ENCODE results near the gene ZSWIM5. TPM values are rescaled to one million over a fixed set of nuclear protein-coding genes. Genes with fewer than 3 reads are reported as not detected.
"Not testable (repeated sequence)": the region's sequence is repeated elsewhere in the genome, so short reads cannot be mapped to it uniquely, and the experiment has no call there.

The ZSWIM5 gene
- polyA plus RNA-seq (ENCODE audit: insufficient read length in 4 of 4) = 1 to 10 TPM; 6.1 to 7.6 (median 6.6) TPM

DNA sequence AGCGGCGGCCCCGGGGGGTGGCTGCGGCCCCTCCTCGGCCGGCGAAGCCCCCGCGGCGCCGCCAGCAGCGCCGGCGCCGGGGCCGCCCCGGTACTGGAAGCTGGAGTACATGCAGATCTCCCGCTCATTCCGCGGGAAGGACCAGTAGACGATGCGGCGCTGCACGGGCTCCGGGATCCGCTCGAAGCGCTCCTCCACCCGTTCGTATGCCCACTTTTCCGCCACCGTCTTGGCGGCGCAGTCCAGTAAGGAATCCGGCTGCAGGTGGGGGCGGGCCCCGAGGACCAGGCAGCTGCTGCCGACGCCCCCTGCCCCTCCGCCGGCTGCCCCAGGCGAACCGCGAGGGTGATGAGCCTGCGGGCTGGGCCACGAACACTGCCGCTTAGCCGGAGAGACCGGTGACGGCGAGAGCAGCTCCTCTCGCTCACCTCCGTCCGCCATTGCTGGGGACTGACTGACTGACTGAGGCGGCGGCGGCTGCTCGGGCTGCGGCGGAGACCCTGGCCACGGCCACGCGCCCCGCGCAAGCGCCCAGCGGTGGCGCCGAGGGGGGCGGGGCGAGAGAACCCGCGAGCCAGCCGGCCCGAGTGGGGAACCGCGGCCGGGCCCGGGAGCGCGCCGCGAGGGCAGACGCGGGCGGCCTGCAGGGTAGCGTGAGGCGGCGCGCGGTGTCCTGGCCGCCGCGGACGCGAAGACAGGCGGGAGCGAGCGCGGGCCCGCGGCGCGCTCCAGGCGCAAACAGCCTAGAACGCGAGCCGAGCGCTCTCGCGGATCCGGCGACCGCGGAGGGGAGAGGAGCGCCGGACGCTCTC lies at the start of gene ZSWIM5:
Gene ZSWIM5, minus strand, starts transcription at position 696 of the 812 bp plus-strand sequence. Its CDS starts 255 bp downstream, at position 441.
- DNase-seq (ENCODE audit: low read depth in 4 of 4, low spot score in 2 of 4) = peak in 3 of 4 donors; percentile 41 to 56 (median 45)

DNA sequence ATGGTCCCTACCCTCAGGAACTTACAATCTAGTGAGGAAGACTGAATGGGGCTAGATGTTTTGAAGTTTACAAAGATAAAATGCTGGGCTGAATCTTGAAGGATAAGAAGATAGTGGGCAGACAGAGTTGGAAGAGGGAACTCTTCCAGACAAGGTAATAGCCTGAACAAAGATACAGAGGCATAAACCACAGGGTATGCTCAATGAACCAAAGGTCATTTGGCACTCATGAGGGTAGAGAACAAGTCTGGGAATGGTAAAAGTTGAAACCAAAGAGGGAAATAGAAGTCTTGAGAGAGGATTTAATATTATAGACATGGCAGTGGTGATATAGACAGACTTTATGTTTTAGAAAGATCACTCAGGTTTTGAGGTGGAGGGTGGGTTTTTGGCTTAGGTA lies 48.1 kb upstream of the ZSWIM5 start:
- no peak for DNase-seq (ENCODE audit: low read depth in 4 of 4, low spot score in 2 of 4)

- no peak for DNase-seq (ENCODE audit: low read depth in 4 of 4, low spot score in 2 of 4)
Measured at GRCh38 chr1:45250544-45250943, 44.1 kb upstream of the ZSWIM5 start.

GRCh38 chr1:45248004-45248403 lies 41.6 kb upstream of the ZSWIM5 start:
- not testable (repeated sequence) for DNase-seq (ENCODE audit: low read depth in 4 of 4, low spot score in 2 of 4)

DNA sequence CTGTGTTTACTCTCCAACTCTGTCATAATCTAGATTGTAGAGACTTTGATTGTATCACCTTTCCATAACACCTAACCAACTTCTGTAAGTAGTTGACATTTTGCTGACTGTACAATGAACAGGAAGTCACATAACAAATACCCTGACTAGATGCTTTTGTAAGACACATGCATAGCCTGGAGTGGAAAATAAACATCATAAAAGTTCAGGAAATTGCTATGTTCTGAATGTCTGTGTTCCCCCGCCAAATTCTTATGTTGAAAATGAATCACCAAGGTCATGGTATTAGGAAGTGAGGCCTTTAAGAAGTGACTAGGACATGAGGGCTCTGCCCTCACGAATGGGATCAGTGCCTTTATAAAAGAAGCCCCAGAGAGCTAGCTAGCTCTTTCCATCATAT lies 40.4 kb upstream of the ZSWIM5 start:
- DNase-seq (ENCODE audit: low read depth in 4 of 4, low spot score in 2 of 4) = no peak

GRCh38 chr1:45246359-45246758 lies 40.0 kb upstream of the ZSWIM5 start:
- not testable (repeated sequence) for DNase-seq (ENCODE audit: low read depth in 4 of 4, low spot score in 2 of 4)

DNA sequence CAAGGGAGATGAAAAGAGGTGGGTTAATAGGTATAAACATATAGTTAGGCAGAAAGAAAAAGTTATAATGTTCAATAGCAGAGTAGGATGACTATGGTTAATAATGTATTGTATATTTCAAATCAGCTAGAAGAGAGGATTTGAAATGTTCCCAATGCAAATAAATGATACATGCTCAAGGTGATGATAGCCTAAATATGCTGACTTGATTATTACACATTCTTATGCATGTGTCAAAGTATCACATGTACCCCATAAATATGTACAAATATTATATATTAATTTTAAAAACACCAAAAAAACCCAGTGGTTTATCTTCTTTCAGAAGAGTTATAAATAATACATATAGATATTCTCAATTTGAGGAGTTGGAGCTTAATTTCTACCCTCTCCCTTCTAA lies 38.3 kb upstream of the ZSWIM5 start:
- DNase-seq (ENCODE audit: low read depth in 4 of 4, low spot score in 2 of 4) = no peak

- no peak for DNase-seq (ENCODE audit: low read depth in 4 of 4, low spot score in 2 of 4)
Measured at GRCh38 chr1:45243476-45244343, 37.3 kb upstream of the ZSWIM5 start.

GRCh38 chr1:45238846-45239245 lies 32.4 kb upstream of the ZSWIM5 start:
- no peak for DNase-seq (ENCODE audit: low read depth in 4 of 4, low spot score in 2 of 4)

GRCh38 chr1:45236136-45236535 lies 29.7 kb upstream of the ZSWIM5 start:
- DNase-seq (ENCODE audit: low read depth in 4 of 4, low spot score in 2 of 4) = no peak

- DNase-seq (ENCODE audit: low read depth in 4 of 4, low spot score in 2 of 4) = no peak
Measured at GRCh38 chr1:45230537-45230936, 24.1 kb upstream of the ZSWIM5 start.

DNA sequence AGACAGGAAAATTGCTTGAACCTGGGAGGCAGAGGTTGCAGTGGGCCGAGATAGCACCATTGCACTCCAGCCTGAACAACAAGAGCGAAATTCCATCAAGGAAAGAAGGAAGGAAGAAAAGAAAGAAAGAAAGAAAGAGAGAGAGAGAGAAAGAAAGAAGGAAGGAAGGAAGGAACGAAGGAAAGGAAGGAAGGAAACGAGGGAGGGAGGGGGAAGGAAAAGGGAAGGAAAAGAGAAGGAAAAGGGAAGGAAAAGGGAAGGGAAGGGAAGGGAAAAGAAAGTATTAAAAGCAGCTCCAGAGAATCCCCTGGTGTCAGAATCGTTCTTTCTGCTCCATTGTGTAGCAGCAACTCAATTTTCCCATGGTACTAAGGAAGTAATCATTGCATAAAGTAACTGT lies 19.2 kb upstream of the ZSWIM5 start:
- no peak for DNase-seq (ENCODE audit: low read depth in 4 of 4, low spot score in 2 of 4)

GRCh38 chr1:45223710-45224109 lies 17.3 kb upstream of the ZSWIM5 start:
- DNase-seq (ENCODE audit: low read depth in 4 of 4, low spot score in 2 of 4) = not testable (repeated sequence)

- no peak for DNase-seq (ENCODE audit: low read depth in 4 of 4, low spot score in 2 of 4)
Measured at GRCh38 chr1:45221716-45222115, 15.3 kb upstream of the ZSWIM5 start.

DNA sequence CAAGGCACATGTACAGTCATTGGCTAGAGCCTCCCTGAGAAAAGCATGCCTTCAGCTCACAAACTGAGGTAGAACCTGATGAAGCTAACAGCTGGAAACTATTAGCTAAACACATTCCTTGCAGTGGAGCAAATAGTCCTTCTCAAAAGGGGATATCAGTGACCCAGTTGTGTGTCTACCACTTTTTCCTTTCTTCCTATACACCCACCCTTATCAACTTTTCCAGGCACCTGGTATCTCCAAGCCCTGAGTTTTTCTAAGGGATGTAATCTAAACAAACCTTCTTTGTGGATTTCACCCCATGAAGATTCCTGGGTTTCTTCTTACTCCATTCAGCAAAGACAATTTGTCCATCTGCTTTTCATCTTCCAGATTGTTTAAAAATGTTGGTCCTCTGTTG lies 10.5 kb upstream of the ZSWIM5 start:
- DNase-seq (ENCODE audit: low read depth in 4 of 4, low spot score in 2 of 4) = no peak

DNA sequence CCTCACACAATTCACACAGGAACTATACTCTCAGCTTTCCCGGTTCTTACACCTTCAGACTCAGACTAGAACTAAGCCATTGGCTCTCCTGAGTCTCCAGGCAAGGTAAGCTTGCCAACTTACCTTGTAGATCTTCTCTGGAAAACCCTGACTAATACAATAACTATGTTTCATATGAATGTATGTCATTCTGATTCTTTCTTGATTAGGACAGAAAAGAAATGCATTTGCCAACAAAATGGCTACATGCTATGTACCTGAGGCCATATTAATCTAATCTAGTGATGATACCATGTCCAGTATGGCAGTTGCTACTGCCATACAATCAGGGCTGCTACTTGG lies 9.8 kb upstream of the ZSWIM5 start:
- no peak for DNase-seq (ENCODE audit: low read depth in 4 of 4, low spot score in 2 of 4)

DNA sequence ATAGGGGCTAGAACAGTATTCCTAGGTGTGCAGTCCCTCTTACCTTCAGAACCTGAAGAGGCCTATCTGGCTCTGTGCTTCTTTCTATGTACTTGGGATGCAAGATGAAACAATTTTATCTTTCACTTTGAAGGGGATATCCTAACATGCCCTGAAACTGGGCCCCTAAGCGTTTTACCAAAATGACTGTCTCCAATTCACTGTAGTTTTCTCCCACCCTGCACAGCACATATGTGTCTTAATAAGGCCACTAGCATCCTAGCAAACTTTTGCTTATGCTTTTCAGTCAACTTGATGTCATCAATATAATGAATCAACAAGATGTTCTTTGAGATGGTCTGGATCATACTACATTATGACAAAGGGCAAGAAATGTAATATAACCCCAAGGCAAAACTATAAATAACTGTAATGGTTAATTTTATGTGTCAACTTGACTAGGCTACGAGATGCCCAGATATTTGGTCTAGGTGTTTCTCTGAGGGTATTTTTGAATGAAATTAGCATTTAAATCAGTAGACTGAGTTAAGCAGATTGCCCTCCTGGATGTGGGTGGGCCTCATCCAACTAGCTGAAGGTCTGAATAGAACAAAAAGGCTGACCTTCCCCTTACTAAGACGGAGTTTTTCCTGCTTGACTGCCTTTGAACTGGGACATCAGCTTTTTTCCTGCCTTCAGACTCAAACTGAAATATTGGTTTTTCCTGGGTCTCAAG lies 9.2 kb upstream of the ZSWIM5 start:
- DNase-seq (ENCODE audit: low read depth in 4 of 4, low spot score in 2 of 4) = no peak

DNA sequence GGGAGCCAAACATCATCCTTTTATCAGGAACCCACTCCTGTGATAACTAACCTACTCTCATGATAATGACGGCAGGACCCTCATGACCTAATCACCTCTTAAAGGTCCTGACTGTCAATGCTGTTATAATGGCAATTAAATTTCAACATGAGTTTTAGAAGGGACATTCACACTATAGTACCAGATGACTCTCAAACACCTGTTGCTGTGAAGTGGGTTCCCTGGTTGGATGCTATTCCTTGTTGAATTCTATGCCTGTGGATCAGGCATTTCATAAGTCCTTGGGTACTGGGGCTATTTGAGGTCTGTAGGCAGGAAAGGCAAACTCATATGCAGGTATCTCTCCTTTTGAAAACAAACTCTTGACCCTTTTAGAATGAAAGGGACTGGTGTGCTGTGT lies 7.5 kb upstream of the ZSWIM5 start:
- no peak for DNase-seq (ENCODE audit: low read depth in 4 of 4, low spot score in 2 of 4)

DNA sequence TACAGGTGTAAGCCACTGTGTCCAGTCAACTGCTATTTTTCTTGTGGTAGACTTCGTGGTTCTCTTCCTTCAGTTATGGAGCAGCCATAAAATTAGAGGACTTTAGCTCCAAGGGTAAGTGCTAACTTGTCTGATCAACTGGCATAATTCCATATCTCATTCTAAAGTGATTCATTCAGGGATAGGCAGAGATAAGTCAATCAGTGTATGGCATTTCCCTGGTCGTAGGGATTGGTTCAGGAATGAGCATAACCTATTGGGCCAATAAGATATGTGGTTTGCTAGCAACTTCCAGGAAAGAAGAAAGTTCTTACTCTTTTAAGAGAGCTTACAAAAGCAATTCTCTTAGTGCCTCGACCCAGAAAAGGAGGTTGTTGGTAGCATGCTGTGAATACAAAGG lies 4.7 kb upstream of the ZSWIM5 start:
- no peak for DNase-seq (ENCODE audit: low read depth in 4 of 4, low spot score in 2 of 4)

DNA sequence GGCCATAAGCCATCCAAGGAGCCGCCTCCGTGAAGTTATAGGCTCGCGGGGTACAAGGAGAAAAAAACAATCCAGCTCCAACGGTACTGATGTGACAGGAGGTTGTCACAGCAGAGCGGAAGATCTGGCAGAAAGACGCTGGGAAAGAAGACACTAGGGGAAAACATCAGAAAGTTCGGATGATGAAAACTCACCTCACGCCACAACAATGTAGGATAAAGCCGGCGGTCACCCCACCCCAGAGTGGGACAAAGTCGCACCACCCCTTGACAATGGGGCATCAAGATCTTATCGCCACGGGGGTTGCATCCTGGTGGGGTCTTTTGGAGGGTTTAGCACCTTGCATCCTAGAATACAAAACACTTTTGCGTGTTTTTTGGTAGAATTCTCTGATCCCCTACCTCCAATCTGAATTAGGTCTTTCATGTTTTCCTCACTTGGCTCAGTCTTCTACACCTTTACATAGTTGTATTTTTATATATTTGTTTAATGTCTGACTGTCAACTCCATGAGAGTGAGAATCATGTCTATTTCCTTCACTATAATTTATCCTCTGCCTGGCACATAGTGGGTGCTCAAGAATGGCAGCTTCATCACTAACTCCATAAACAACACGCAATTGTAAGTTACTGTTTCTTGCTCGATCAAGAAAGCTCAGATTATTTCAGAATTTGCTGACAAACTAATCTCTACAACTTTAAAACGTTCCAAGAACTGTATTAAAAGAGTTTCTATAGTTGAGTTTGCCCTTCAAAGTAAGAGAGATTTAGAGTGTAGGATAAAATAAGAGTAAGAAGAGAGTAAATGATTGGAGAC lies 611 bp upstream of the ZSWIM5 start:
- no peak for DNase-seq (ENCODE audit: low read depth in 4 of 4, low spot score in 2 of 4)
